Measurements from ENCODE around the gene PYGO2.

DNA sequence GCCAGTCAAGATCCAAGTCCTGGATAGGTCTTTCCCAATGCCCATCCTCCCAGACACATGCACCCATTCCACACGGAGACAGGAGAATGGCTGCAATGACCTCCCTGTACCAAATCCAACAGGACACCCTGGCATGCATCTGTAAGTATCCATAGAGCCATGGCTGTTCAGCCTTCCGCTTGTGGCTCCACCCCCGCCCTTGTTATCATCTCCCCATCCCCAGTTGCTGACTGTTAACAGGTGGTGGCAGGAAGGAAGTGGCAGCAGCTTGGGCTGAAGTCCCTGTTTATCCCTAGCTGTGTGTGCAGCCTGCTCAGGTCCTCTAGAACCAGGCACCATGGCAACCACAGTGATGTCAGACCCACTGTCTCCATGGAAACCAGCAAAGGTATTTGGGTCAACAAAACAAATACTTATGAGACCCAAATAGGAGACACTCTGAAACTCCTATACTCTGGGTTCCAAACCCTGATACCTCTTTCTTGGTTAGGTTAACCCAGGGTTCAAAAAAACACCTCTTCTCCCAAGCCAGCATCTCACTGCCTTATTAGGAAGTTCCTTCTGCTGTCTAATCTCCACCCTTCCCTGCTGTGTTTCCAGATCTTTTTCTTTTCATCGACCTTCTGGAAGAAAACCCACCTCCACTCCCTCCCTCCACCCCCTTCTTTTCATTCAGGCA is 6.4 kb downstream of the PYGO2 start:
- TF ChIP-seq, protein P1, sequence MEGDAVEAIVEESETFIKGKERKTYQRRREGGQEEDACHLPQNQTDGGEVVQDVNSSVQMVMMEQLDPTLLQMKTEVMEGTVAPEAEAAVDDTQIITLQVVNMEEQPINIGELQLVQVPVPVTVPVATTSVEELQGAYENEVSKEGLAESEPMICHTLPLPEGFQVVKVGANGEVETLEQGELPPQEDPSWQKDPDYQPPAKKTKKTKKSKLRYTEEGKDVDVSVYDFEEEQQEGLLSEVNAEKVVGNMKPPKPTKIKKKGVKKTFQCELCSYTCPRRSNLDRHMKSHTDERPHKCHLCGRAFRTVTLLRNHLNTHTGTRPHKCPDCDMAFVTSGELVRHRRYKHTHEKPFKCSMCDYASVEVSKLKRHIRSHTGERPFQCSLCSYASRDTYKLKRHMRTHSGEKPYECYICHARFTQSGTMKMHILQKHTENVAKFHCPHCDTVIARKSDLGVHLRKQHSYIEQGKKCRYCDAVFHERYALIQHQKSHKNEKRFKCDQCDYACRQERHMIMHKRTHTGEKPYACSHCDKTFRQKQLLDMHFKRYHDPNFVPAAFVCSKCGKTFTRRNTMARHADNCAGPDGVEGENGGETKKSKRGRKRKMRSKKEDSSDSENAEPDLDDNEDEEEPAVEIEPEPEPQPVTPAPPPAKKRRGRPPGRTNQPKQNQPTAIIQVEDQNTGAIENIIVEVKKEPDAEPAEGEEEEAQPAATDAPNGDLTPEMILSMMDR (optimal IDR thresholded peaks at IDR 0.05 in 1 of 3, IDR thresholded peaks at IDR 0.05 in 1 of 3, conservative IDR thresholded peaks at IDR 0.05 in 1 of 3; ENCODE audit: extremely low read depth in 1 of 3, insufficient read depth in 2 of 3, low read length in 3 of 3): no peak
- TF ChIP-seq EZH2 (IDR thresholded peaks at IDR 0.05; ENCODE audit: low read length): no peak
